Breast epithelium (tissue), 4 donors: ENCODE measurements around the gene MUC6. TPM values are rescaled to one million over a fixed set of nuclear protein-coding genes. Genes with fewer than 3 reads are reported as not detected.
A peak's percentile ranks its signal among the peaks of the same experiment; 100 is the strongest.

ENCODE experiments used
- DNase-seq, 2 donors: peaks; one replicate each; pipeline ENCODE4 v3.0.0-alpha.2; 2019; ENCODE audit warnings: low spot score in 2 of 2
- H3K27ac ChIP-seq, 2 donors: fragments of 200-600 bp; sonication (generic) in 1 of 2; one replicate each; pipeline ENCODE4 v1.5.1; 2016 to 2019; ENCODE audit warnings: mild to moderate bottlenecking in 1 of 2
- H3K27me3 ChIP-seq, 2 donors: fragments of 200-600 bp; sonication (generic) in 1 of 2; one replicate each; pipeline versions ENCODE4 v1.5.1 to v1.6.0; 2017 to 2019; ENCODE audit warnings: control low read depth in 1 of 2, mild to moderate bottlenecking in 1 of 2
- H3K36me3 ChIP-seq: fragments of 200-600 bp; one replicate; pipeline ENCODE4 v1.5.1; 2019
- H3K4me1 ChIP-seq, 2 donors: fragments of 200-600 bp; sonication (generic); one replicate each; pipeline ENCODE4 v1.5.1; 2016 to 2019; ENCODE audit warnings: control low read depth in 1 of 2
- H3K4me3 ChIP-seq, 3 donors: fragments of 200-600 bp; sonication (generic); 1 replicate in 2 of 3; 2 replicates in 1 of 3; pipeline ENCODE4 v1.5.1; 2016 to 2019; ENCODE audit warnings: mild to moderate bottlenecking in 3 of 3, moderate library complexity in 2 of 3
- H3K9me3 ChIP-seq, 2 donors: fragments of 200-600 bp; sonication (generic) in 1 of 2; one replicate each; pipeline ENCODE4 v1.5.1; 2016 to 2019; ENCODE audit warnings: control low read depth in 1 of 2
- CTCF ChIP-seq, 3 donors: fragments of 450-650 bp; IDR thresholded peaks; one replicate each; pipeline ENCODE4 v1.5.1; 2016 to 2017; ENCODE audit warnings: antibody characterized with exemption in 3 of 3, mild to moderate bottlenecking in 3 of 3, moderate library complexity in 3 of 3
- POLR2A ChIP-seq: fragments of 450-650 bp; IDR thresholded peaks from one replicate; pipeline ENCODE4 v1.6.1; 2016; ENCODE audit warnings: antibody characterized with exemption, mild to moderate bottlenecking, moderate library complexity
- POLR2AphosphoS5 ChIP-seq, 3 donors: sonication (generic); formaldehyde crosslinking; IDR thresholded peaks; one replicate each; pipeline ENCODE4 v1.6.1; 2017; ENCODE audit warnings: antibody characterized with exemption in 3 of 3
- intact Hi-C: fragments of 100-400 bp; cut with DNase I; formaldehyde crosslinking; loops from one replicate; pipeline ENCODE4 v1.15.1; 2023; ENCODE audit warnings: low total_unique reads
- total RNA-seq, 3 donors: library from RNA; depleted of rRNA; stranded (reverse); fragments of >200 nt; gene quantifications; one replicate each; pipeline ENCODE4 v1.1.0, GENCODE V29; 2016

MUC6 gene
- total RNA-seq: 1 to 10 TPM in 2 of 3 donors, not detected in 1; 1.3 to 1.9 TPM

- no peaks in the 10 kb centered on the region for H3K4me1 ChIP-seq
- H3K27ac ChIP-seq: no peak within 1 kb of the TSS
- H3K27me3 ChIP-seq: peaks cover 0 to 57% of the 10 kb centered on the region in 2 donors
- intact Hi-C loops: no loop called here
- no peaks in the 10 kb centered on the region for H3K9me3 ChIP-seq
- no peaks in the 10 kb centered on the region for H3K36me3 ChIP-seq
- peak within 1 kb of the TSS in 1 of 3 donors; percentile 16 for H3K4me3 ChIP-seq
- DNase-seq: no peak
- no peak for TF ChIP-seq CTCF (IDR thresholded peaks at IDR 0.05)
- no peak for TF ChIP-seq POLR2AphosphoS5 (IDR thresholded peaks at IDR 0.05)
- TF ChIP-seq POLR2A: no peak
These were observed at the start of gene MUC6 for GRCh38 chr11:1036303-1036923. Gene MUC6 (minus strand): TSS chr11:1036718. CDS start chr11:1036655, 63 bp downstream.

- H3K4me3 ChIP-seq: no peak overlapping the region
- TF ChIP-seq POLR2AphosphoS5 (IDR thresholded peaks at IDR 0.05) (no peak), CTCF (IDR thresholded peaks at IDR 0.05) (no peak), POLR2A (no peak)
- intact Hi-C loops: no loop called here
- H3K9me3 ChIP-seq: no peaks in the 10 kb centered on the region
- H3K27me3 ChIP-seq: peaks cover 0 to 35% of the 10 kb centered on the region in 2 donors
- no peak overlapping the region for H3K27ac ChIP-seq
- H3K36me3 ChIP-seq: no peaks in the 10 kb centered on the region
- peak in 1 of 2 donors; percentile 48 for DNase-seq
- no peaks in the 10 kb centered on the region for H3K4me1 ChIP-seq
These were observed 49.1 kb upstream of the MUC6 start for GRCh38 chr11:1085440-1086170.

GRCh38 chr11:1084561-1085439, 48.3 kb upstream of the MUC6 start:
- Histone ChIP-seq H3K4me1 (no peaks in the 10 kb centered on the region), H3K9me3 (no peaks in the 10 kb centered on the region), H3K27me3 (peaks cover 0 to 35% of the 10 kb centered on the region in 2 donors), H3K27ac (no peak overlapping the region), H3K4me3 (no peak overlapping the region), H3K36me3 (no peaks in the 10 kb centered on the region)
- TF ChIP-seq CTCF (IDR thresholded peaks at IDR 0.05): no peak
- no peak for TF ChIP-seq POLR2A
- no peak for TF ChIP-seq POLR2AphosphoS5 (IDR thresholded peaks at IDR 0.05)
- peak in 1 of 2 donors; percentile 49 for DNase-seq
- intact Hi-C loops: no loop called here

GRCh38 chr11:1083621-1084551, 47.4 kb upstream of the MUC6 start:
- intact Hi-C loops: no loop called here
- H3K27me3 ChIP-seq: peaks cover 0 to 35% of the 10 kb centered on the region in 2 donors
- no peaks in the 10 kb centered on the region for H3K9me3 ChIP-seq
- no peak overlapping the region for H3K27ac ChIP-seq
- peak overlapping the region in 1 of 3 donors; percentile 10 for H3K4me3 ChIP-seq
- H3K4me1 ChIP-seq: no peaks in the 10 kb centered on the region
- TF ChIP-seq POLR2AphosphoS5 (IDR thresholded peaks at IDR 0.05) (no peak), CTCF (IDR thresholded peaks at IDR 0.05) (no peak), POLR2A (no peak)
- no peaks in the 10 kb centered on the region for H3K36me3 ChIP-seq
- peak in 1 of 2 donors; percentile 51 for DNase-seq
